NCI-H1048 (cell line): ENCODE results near the gene TNXB.
"Not testable (repeated sequence)": the region's sequence is repeated elsewhere in the genome, so short reads cannot be mapped to it uniquely, and the experiment has no call there.

Experiments
- DNase-seq: peaks from one replicate; lab custom pipeline; 2025; lab: John Stamatoyannopoulos, UW

TNXB gene

DNA sequence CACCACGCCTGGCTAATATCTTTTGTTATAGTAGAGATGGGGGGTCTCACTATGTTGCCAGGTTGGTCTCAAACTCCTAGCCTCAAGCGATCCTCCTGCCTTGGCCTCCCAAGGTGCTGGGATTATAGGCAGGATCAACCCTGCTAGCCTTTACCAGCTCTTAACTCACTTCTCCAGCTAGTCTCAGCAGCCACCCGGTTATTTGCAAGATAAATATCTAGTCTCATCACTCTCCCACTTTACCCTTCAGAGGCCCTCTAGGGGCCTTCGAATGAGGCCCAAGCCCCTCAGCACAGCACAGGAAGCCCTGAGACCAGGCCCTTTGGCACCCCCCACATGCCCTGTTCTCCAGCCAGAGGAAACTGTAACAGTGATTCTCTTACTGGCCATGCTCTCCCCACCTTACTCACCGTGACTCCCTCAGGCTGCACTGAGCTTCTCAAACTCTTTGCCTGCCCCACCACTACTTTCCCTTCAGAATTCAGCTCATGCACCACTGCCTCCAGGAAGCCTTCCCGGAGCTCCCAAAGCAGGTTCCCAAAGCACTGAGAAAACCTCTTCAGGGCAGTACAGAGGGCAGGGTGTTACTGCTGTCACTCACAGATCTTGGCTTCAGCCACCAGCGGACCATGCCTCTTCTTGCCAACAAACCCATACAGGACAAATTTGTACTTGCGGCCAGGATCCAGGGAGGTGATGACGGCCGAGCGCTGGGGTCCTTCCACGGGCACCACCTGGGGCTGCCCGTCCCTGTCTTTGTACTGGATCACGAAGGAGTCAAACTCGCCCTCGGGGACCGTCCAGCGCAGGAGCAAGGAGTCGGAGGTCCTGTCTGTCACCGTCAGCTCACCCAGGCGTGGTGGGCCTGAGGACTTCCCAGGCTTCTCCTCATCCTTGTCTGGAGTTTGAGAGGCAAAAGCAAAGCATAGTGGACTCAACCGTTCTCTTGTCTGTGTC lies 25.0 kb downstream of the TNXB start:
- no peak for DNase-seq

DNA sequence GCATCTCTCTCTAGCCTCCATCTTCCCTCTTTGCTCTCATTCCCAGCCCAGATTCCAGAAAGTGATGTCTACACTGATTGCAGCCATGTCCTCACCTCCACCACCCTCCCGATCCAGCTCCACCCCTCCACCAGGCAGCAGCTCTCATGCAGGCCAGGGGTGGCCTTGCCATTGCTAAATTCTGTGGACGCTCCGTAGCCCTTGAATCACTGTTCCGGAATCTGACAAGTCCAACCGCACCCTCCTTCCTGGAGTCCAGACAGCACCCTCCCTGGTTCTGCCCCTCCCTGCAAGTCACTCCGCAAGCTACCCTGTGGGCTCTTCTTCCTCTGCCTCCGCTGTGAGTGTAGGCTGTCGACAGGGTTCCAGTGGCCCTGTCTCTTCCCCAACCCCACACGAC lies 26.2 kb downstream of the TNXB start:
- no peak for DNase-seq

DNA sequence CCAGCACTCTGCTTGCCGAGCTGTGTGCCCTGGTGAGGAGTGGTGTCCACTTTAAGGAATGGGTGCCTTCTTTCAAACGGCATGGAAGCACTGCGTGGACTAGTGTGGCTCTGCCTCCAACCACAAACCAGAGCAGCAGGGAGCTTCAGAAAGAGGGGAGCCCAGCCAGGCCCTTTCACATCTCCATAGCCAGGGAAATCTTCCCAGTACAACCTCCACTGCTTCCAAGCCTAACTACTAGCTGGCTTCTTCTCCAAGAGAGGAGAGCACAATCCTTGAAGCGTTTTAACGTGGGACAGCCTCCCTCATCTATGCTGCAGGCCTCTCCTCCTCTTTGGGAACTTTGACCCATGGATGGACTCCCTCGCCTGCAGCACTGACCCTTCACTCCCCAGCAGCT lies 26.7 kb downstream of the TNXB start:
- no peak for DNase-seq

DNA sequence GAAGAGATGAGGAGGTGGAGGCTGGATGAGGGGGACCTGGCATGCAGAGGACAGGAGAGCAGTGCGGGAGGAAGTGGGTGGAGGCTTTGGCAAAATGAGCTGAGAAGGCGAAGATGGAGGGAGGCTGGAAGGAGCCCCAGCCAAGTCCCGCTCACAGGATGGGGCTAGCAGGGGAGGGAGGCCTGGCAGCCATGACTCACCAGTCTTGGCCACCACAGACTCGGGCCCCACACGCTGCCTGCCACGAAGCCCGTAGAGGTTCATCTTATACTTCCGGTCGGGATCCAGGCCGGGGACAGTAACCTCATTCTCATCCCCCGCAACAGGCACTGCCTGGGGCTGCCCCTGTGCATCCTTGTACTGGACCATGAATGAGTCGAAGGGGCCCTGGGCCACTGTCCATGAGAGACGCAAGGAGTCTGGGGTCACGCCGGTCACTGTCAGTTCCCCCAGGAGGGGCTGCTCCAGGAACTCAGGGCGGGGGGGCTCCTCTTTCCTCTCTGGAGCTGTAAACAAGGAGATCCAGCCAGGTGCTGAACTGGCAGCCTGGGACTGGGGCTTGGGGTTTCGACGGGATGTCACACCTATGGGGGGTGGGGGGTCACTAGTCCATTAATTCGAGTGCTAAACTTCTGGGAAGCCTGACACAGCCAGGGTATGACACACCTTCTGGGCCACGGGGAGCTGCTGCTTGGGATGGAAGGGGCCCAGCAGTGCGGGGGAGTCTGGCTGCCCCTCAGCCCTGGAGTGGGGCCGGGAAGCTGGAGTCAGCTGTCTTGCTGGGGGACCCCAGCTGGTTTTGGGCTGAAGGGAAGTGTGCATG lies 27.8 kb downstream of the TNXB start:
- DNase-seq = no peak

DNA sequence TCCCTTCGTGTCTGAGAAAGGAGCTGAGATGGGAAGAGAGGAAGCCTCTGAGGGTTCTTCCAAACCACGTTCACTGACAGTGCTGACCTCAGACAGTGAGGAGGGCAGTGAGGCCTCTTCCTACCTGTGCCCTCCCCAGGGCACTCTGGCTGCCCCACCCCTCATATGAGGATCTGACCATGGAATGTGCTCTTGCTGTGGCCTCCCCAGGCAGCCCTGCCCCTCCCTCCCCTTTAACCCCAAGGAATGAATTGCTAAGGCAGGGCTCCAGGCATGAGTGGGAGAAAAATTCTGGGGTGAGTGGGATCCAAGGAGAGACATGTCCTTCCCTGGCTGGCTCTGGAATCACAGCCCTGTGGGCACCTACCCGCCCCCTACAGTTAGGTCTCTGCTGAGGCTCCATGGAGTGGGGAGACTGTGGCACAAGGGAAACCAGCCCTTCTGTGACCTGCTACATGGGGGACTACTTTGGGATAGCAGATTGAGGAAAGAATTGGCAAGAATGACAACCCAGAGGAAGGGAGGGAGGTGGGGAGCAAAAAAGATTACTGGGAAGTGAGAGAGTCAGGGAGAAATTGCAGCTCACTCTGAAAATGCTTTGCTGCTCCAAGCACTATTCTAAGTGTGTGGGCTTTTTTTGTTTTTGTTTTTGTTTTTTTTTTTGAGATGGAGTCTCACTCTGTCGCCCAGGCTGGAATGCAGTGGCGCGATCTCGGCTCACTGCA lies 29.4 kb downstream of the TNXB start:
- DNase-seq = no peak

DNA sequence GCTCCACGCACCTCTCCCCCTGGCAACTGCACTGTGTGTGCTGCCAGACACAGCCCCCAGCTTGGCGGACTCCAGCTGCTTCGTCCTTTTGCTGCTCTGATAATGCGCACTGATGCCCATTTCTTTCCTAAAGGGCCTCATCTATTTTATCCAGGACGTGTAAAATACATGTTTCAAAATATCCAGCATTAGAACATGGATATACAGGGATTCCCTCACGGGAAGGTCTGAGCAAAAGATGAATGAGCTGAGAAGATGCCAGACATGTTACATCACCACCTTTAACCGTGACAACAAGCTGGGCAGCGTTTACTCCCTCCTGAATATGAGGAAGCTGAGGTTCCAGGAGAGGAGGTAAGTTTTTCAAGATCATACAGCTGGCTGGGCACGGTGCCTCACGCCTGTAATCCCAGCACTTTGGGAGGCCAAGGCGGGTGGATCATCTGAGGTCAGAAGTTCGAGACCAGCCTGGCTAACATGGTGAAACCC lies 32.8 kb downstream of the TNXB start:
- DNase-seq = no peak

DNA sequence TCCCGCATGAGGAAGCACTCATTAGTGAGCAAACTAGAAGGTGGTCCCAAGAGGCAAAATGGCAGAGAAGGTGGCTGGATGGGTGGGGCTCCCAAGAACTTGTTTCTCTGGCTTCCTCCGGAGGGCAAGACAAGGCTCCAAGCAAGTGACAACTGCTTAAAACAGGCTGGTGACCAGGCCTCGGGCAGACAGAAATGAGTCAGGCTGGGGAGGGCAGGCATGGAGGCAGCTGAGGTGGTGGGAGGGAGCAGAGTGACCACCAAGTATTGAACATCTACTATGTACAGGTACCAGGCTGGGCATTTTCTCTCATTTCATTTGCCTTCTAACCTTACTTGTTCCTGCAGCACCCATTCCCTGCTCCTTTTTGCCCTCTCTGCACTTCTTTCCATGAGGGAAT lies 33.4 kb downstream of the TNXB start:
- DNase-seq = no peak

DNA sequence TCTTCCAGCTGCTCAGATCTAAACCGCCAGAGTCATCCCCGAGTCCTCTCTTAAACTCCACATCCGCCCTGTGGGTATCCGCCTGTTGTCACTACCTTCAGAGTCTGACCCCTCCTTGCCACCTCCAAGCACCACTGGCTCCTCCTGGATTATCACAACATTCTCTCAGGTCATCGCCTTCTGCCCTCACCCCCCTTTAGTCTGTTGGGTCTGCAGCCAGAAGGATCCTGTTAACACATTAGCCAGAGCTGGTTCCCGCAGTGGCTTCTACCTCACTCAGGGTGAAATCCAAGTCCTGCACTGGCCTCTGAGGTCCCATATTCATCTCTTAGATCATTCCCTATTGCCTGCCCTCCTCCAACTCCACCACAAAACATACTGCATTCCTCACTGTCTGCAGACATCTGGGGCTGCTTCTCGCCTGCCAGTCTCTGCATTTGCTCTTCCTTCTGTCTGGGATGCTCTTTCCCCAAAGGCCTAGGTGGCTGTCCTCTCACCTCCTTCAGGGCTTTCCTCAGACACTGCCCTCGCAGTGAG lies 34.1 kb downstream of the TNXB start:
- DNase-seq = no peak

DNA sequence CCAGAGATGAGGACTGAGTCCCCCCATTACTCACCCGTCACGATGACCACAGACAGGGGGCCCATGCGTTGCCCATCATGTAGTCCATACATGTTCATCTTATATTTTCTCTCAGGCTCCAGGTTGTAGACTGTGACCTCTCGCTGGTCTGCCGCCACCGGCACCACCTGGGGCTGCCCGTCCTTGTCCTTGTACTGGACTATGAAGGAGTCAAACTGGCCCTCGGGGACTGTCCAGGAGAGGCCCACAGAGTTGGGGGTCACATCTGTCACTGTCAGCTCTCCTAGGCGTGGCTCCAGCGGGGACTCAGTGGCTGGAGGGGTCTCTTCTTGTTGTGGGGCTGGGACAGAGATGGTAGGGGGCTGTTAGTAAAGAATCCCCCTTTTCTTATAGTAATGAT lies 35.5 kb downstream of the TNXB start:
- DNase-seq = no peak

DNA sequence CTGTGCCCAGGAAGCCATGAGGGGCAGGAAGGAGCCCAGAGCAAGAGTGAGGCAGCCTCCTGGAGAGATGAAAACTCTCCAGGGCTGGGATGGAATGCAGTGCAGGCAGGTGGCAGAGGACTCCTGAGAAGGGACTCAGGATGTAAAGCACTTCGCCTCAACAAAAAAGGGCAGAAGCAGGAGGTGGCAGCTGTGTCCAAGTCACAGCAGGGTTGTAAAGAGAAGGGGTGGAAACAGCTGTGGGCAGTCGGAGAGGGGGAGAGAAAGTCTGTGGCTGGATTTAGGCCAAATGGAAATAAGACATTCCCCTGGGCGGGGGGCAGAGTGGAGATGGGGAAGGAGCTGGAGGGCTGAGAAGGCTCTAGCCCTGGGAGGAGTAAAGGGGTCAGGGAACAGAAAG lies 36.0 kb downstream of the TNXB start:
- DNase-seq = no peak

DNA sequence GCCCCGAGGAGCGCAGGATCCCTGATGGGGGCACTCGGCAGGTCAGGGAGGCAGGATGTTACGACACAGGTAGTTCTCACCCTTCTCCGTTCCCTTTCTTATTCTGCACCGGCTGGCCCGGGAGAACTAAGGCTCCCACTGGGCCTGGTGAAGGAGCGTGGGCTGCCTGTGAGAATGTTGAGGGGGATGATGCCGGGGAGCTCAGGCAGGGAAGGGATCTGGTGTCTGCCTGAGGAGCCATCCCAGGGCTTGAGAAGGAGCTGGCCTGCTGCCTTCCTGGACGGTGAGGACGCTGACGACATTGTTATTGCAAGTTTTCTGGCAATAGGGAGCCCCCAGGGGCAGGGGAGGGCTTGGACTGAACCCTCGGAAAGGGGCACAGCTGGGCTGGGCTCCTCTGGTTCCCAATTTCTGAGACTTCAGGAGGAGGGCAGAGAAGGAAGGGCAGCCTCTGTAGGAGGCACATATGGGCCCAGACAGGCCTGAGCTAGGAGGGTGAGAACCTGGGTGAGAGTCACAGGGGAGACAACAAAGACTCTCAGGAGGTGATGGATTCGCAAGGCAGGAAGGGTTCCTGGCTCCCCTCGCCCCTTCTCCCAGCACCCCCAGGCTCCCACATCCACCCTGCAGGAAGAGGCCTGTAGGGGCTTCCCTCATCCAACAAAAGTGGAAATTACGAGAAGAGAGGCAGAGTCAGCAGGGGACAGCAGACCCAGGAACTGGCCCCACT lies 38.2 kb downstream of the TNXB start:
- DNase-seq = no peak

DNA sequence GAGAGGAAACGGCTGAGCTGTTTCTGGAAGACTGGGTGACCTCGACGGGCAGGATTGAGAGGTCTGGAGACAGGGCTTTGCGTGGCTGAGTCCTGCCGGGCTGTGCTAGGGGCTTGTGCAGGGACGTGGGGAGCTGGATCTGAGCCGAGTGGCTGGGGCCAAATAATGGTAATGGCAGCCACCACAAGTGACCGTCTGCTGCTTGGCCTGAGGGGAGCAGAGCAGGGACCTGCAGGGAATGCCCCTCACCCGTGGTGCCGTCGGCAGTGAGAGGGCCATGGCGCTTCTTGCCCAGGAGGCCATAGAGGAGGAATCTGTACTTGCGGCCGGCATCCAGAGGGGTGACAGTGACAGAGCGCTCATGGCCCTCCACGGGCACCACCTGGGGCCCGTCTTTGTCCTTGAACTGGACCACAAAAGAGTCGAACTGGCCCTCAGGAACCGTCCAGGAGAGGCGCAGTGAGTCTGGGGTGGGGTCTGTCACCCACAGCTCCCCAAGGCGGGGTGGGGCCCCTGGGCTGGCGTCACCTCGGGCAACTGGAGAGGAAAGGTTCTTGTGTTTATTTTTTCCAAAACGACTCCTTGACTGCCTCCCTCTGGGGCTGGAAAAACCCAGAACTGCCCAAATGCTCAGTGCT lies 39.1 kb downstream of the TNXB start:
- no peak for DNase-seq

DNA sequence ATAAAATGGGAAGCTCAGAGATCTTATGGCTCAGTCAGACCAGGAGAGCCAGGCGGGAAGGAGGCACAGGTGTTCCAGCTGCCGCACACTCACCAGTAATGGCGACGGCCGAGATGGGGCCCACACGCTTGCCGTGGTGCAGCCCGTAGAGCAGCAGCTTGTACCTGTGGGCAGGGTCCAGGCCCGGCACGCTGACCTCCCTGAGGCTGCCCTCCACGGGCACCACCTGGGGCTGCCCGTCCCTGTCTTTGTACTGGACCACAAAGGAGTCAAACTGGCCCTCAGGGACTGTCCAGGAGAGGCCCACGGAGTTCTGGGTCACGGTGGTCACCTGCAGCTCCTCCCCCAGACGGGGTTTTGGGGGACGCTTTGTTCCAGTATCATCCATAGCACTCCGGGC lies 39.7 kb downstream of the TNXB start:
- DNase-seq = no peak

DNA sequence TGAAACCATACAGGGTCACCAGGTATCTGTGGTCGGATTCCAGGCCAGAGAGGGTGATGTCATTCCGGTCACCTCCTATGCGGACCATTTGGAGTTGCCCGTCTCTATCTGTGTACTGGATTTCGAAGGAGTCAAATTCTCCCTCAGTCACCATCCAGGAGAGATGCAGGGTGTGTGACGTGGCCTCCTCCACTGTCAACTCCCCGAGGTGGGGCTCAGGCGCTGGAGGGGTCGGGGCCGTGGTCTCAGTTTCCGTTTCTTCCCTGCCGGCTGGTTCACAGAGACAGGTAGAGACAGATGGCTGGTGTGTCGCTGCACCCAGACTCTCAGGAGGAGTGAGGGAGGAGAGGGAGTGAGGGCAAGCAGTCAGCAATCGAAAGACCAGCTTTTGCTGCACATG lies 40.3 kb downstream of the TNXB start:
- no peak for DNase-seq

DNA sequence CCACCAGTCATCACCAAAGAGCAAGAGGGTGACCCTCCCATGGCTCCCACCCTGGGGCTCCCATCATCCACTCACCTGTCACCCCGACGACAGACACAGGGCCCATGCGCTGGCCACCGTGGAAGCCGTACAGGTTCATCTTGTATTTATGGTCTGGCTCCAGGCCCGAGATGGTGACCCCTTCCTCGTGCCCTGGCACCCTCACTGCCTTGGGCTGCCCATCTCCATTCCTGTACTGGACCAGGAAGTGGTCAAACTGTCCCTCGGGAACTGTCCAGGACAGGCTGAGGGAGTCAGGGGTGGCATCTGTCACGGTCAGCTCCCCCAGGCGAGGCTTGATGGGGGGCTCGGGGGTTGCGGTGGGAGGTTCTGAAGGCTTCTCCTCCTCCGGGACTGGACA lies 40.8 kb downstream of the TNXB start:
- not testable (repeated sequence) for DNase-seq

DNA sequence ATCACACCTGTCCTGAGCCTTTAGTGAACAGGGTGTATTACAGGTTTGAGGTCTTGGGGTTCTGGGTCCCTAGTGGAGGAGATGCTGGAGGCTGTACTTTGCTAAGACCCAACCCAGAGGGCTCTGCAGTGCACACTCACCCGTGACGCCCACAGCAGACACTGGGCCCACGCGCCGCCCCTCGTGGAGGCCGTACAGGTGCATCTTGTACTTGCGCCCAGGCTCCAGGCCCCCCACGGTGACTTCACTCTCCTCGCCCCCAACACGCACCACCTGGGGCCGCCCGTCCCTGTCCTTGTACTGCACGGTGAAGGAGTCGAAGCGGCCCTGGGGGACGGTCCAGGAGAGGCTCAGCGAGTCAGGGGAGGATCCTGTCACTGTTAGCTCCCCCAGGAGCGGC lies 41.6 kb downstream of the TNXB start:
- DNase-seq = not testable (repeated sequence)

DNA sequence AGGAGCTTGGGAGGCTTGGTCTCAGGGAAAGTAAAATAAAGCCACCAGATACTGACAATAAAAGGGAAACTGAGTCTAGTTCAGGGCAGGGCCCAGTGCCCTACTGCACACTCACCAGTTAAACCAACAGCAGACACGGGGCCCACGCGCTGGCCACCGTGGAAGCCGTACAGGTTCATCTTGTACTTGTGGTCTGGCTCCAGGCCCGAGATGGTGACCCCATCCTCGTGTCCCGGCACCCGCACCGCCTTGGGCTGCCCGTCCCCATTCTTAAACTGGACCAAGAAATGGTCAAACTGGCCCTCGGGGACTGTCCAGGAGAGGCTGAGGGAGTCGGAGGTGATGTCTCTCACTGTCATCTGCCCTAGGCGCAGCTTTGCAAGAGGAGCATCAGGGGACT lies 44.4 kb downstream of the TNXB start:
- no peak for DNase-seq

DNA sequence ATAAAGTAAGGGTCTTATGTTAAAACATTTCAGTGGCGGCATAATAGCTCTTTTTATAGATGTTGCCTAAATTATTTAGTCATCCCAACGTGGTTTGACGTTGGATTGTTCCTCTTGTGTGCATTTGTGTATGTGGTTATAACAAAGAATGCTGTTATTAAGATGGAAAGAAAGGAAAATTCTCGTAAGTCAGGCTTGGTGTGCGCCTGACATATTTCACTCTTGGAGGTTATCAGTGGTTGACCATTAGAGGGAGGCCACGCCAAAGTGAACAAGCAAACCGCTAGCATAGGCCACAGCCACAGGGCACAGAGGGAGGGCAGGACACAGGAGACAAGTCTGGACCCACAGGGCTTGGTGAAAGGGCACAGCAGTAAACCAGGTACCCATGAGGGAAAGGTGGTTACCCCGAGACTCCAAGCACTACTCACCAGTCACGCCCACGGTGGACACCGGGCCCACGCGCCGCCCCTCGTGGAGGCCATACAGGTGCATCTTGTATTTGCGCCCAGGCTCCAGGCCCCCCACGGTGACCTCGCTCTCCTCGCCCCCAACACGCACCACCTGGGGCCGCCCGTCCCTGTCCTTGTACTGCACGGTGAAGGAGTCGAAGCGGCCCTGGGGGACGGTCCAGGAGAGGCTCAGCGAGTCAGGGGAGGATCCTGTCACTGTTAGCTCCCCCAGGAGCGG lies 48.0 kb downstream of the TNXB start:
- DNase-seq = no peak

DNA sequence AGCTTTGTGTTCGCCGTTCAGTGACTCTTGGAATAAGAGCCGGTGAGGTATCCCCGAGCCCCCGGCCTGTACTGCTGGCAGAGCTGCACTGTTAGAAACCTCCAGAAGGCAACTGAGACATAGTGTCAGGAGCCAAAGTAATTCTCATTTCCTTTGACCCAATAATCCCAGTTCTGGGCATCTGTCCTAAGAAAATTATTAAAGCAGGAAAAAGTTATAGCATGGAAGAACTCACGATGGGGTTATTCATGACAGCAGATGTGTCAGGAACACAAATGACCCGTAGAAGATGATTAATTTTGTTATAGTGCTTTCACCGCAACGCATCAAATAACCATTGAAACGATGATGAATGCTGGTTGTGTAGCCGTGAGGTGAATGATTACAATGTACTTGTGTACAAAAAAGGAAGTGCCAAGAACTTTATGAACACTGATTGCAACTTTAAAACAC lies 50.6 kb downstream of the TNXB start:
- DNase-seq = no peak

DNA sequence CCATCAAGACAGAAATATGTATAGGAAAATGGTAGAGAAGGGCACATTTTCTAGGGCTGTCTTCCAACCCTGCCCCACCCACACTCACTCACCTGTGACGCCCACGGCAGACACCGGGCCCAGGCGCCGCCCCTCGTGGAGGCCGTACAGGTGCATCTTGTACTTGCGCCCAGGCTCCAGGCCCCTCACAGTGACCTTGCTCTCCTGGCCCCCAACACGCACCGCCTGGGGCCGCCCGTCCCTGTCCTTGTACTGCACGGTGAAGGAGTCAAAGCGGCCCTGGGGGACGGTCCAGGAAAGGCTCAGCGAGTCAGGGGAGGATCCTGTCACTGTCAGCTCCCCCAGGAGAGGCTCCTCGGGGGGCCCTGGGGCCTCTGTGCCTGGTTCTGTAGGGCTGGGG lies 51.2 kb downstream of the TNXB start:
- no peak for DNase-seq
